Ovary (tissue), 3 donors: ENCODE results near the gene MAN1B1.

Source experiments
- EP300 ChIP-seq: sonication (generic); formaldehyde crosslinking; IDR thresholded peaks from one replicate; pipeline ENCODE4 v1.6.1; 2017; ENCODE audit warnings: antibody characterized with exemption
- POLR2A ChIP-seq: fragments of 450-650 bp; IDR thresholded peaks from one replicate; pipeline ENCODE4 v1.6.1; 2017; ENCODE audit warnings: antibody characterized with exemption, mild to moderate bottlenecking, moderate library complexity
- TF ChIP-seq, protein P1 (sequence below), 3 donors: fragments of 450-650 bp in 2 of 3; fragments of 200-600 bp in 1 of 3; IDR thresholded peaks; one replicate each; pipeline versions ENCODE4 v1.5.1 to v1.8.0; 2016 to 2022; ENCODE audit warnings: antibody characterized with exemption in 3 of 3, mild to moderate bottlenecking in 1 of 3
- donor health status: DM: no; HTN: no; CAD: no.

DNA sequence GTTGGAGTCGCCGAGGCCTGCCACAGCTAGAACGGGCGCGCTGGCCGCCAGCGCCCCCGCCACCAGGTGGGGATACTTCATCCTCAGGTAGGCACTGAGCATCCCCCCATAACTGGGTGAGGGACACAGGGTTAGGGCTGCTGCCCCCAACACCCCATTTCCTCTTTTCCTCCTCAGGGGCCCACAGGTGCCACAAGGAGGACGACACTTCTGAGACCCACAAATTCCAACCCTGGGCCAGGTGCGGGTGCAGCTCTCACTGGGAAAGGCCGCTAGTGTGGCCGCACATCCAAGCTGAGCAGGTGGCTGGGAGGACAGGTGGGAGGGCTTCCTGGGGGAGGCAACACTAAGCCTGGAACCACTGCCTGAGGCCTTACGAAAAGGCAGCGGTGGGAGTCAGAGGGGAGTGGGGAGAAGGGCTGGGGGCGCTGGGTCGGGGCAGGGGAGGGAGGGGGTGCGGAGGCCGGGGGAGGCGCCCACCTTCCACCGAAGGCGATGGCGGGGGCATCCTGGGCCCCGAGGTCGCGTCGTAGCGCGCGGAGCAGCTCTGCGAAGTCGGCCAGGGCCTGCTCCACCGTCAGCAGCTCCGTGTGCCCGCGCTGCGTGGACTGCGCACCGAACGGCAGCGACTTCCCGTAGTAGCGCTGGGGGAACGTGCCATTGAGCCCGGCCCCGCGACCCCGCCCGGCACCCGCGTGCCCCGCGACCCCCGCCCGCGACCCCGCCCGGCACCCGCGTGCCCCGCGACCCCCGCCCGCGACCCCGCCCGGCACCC is 26.8 kb downstream of the MAN1B1 start:
- TF ChIP-seq POLR2A = no peak
- TF ChIP-seq, protein P1, sequence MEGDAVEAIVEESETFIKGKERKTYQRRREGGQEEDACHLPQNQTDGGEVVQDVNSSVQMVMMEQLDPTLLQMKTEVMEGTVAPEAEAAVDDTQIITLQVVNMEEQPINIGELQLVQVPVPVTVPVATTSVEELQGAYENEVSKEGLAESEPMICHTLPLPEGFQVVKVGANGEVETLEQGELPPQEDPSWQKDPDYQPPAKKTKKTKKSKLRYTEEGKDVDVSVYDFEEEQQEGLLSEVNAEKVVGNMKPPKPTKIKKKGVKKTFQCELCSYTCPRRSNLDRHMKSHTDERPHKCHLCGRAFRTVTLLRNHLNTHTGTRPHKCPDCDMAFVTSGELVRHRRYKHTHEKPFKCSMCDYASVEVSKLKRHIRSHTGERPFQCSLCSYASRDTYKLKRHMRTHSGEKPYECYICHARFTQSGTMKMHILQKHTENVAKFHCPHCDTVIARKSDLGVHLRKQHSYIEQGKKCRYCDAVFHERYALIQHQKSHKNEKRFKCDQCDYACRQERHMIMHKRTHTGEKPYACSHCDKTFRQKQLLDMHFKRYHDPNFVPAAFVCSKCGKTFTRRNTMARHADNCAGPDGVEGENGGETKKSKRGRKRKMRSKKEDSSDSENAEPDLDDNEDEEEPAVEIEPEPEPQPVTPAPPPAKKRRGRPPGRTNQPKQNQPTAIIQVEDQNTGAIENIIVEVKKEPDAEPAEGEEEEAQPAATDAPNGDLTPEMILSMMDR (IDR thresholded peaks at IDR 0.05) = no peak
- TF ChIP-seq EP300 = no peak
